K562 (cell line): ENCODE results near the gene WNT16. TPM values are rescaled to one million over a fixed set of nuclear protein-coding genes. Genes with fewer than 3 reads are reported as not detected.

ENCODE experiments used
- ATAC-seq: fragments of 200-7000 bp; cut with Tn5 transposase; 3 replicates; pipeline ENCODE4 v1.9.1; 2020; ENCODE audit warnings: moderate library complexity
- BruUV-seq: library from RNA; stranded (reverse); fragments of 400-500 nt; replicated peaks from 2 replicates; lab custom pipeline; 2021; lab: Mats Ljungman, UMichigan
- CTCF ChIA-PET: fragments of 300-600 bp; formaldehyde crosslinking; extraction: SDS; loops from one replicate; lab custom pipeline; 2021; ENCODE audit warnings: low intra/inter-chr PET ratio; lab: Yijun Ruan, JAX
- POLR2A ChIA-PET: fragments of 300-600, 350-650 bp; sonication (Branson Sonifier 250); formaldehyde crosslinking; extraction: SDS; loops from one replicate; lab custom pipeline; 2021; ENCODE audit warnings: antibody characterized with exemption, inconsistent platforms; lab: Yijun Ruan, JAX
- DNase-seq, 4 experiments: peaks; one replicate each; pipeline versions ENCODE4 v3.0.0 to v3.0.0-alpha.2; 2011 to 2018; ENCODE audit warnings: low spot score in 3 of 4, mixed read lengths in 3 of 4; ENCODE audit errors: extremely low read depth in 1 of 4
- FAIRE-seq: peaks from 2 replicates; lab custom pipeline; 2011; peaks lifted over from hg19 to GRCh38; lab: Jason Lieb, UNC
- H2AFZ ChIP-seq: 2 replicates; pipeline ENCODE4 v1.6.0; 2011; ENCODE audit warnings: low read depth, low read length, control low read depth, inconsistent platforms
- H3K27ac ChIP-seq: fragments of 200-600 bp; 3 replicates; pipeline ENCODE4 v1.8.0; 2011; ENCODE audit warnings: low read depth, mild to moderate bottlenecking, control low read depth, inconsistent platforms, low read length, moderate library complexity, mixed read lengths; ENCODE audit errors: extremely low read depth
- H3K27me3 ChIP-seq, 2 experiments: fragments of 300-600 bp in 1 of 2; 2 replicates in 1 of 2; 3 replicates in 1 of 2; pipeline versions ENCODE4 v1.6.0 to v1.8.0; 2011; ENCODE audit warnings: inconsistent platforms in 2 of 2, low read length in 2 of 2, mild to moderate bottlenecking in 1 of 2, mixed read lengths in 1 of 2, moderate library complexity in 1 of 2; ENCODE audit not compliant: control insufficient read depth in 2 of 2, insufficient read depth in 2 of 2
- H3K36me3 ChIP-seq: fragments of 300-600 bp; 3 replicates; pipeline ENCODE4 v1.8.0; 2011; ENCODE audit warnings: mild to moderate bottlenecking, low read length, inconsistent platforms; ENCODE audit not compliant: control insufficient read depth, insufficient read depth
- H3K4me1 ChIP-seq, 2 experiments: fragments of 200-600 bp in 1 of 2; replicated peaks in 1 of 2; 2 replicates in 1 of 2; 3 replicates in 1 of 2; pipeline versions ENCODE4 v1.5.1 to v1.8.0; 2011; ENCODE audit warnings: inconsistent platforms in 2 of 2, low read length in 2 of 2, mild to moderate bottlenecking in 1 of 2, mixed read lengths in 1 of 2, moderate library complexity in 1 of 2; ENCODE audit not compliant: control insufficient read depth in 2 of 2, insufficient read depth in 2 of 2
- H3K4me2 ChIP-seq: 2 replicates; pipeline ENCODE4 v1.6.1; 2011; ENCODE audit warnings: low read length, control low read depth, inconsistent platforms, mixed read lengths; ENCODE audit not compliant: insufficient read depth
- H3K4me3 ChIP-seq: fragments of 200-600 bp; sonication (generic), shearing (Covaris generic); 2 replicates; pipeline ENCODE4 v1.5.1; 2016; ENCODE audit warnings: control low read depth, inconsistent platforms
- H3K79me2 ChIP-seq: fragments of 200-600 bp; 3 replicates; pipeline ENCODE4 v1.8.0; 2011; ENCODE audit warnings: low read length, inconsistent platforms; ENCODE audit not compliant: control insufficient read depth, insufficient read depth
- H3K9ac ChIP-seq, 2 experiments: 2 replicates each; pipeline versions ENCODE4 v1.6.0 to v1.6.1; 2011; ENCODE audit warnings: low read depth in 2 of 2, low read length in 2 of 2, control low read depth in 1 of 2, inconsistent platforms in 1 of 2, mild to moderate bottlenecking in 1 of 2, mixed read lengths in 1 of 2; ENCODE audit not compliant: insufficient read depth in 1 of 2
- H3K9me1 ChIP-seq: one replicate; pipeline ENCODE4 v1.6.0; 2011; ENCODE audit warnings: inconsistent platforms, mild to moderate bottlenecking, low read length, moderate library complexity; ENCODE audit not compliant: control insufficient read depth, insufficient read depth
- H3K9me3 ChIP-seq: replicated peaks from 2 replicates; pipeline ENCODE4 v1.5.1; 2011; ENCODE audit warnings: low read depth, low read length, inconsistent platforms; ENCODE audit not compliant: control insufficient read depth, insufficient read depth
- H4K20me1 ChIP-seq: replicated peaks from 2 replicates; pipeline ENCODE4 v1.6.1; 2011; ENCODE audit warnings: low read length, inconsistent platforms, mixed read lengths; ENCODE audit not compliant: control insufficient read depth, insufficient read depth
- ARID1B ChIP-seq: fragments of 450-650 bp; IDR thresholded peaks from 2 replicates; pipeline ENCODE4 v1.6.1; 2016; ENCODE audit warnings: antibody characterized with exemption, mild to moderate bottlenecking, inconsistent platforms
- CHD1 ChIP-seq: fragments of 200-600 bp; sonication (generic); IDR thresholded peaks from one replicate; pipeline ENCODE4 v1.6.1; 2012; ENCODE audit warnings: mild to moderate bottlenecking, moderate library complexity, low read length, inconsistent platforms
- GTF2A2 ChIP-seq: IDR thresholded peaks from 2 replicates; pipeline ENCODE4 v1.6.1; 2016; ENCODE audit warnings: mild to moderate bottlenecking, missing genetic modification characterization, missing compliant biosample characterization
- KLF10 ChIP-seq: fragments of 250-450 bp; sonication (Bioruptor Pico); IDR thresholded peaks from 2 replicates; pipeline ENCODE4 v1.6.1; 2021; ENCODE audit warnings: matching md5 sums
- L3MBTL2 ChIP-seq: fragments of 450-650 bp; IDR thresholded peaks from 2 replicates; pipeline ENCODE4 v1.6.1; 2016; ENCODE audit warnings: mild to moderate bottlenecking, moderate library complexity
- LEF1 ChIP-seq: fragments of 450-650 bp; IDR thresholded peaks from 2 replicates; pipeline ENCODE4 v1.6.1; 2016; ENCODE audit warnings: mild to moderate bottlenecking
- NEUROD1 ChIP-seq: fragments of 150-350 bp; IDR thresholded peaks from 2 replicates; pipeline ENCODE4 v1.6.1; 2014; ENCODE audit warnings: borderline replicate concordance, low read length, low read depth; ENCODE audit not compliant: partially characterized antibody
- RBM22 ChIP-seq: fragments of 200-400 bp; formaldehyde crosslinking; IDR thresholded peaks from 2 replicates; pipeline ENCODE4 v1.6.1; 2018; ENCODE audit warnings: low read length, low read depth; ENCODE audit not compliant: poor library complexity, severe bottlenecking
- USF2 ChIP-seq: sonication (generic); formaldehyde crosslinking; IDR thresholded peaks from 2 replicates; pipeline ENCODE4 v1.5.0; 2020; ENCODE audit warnings: missing genetic modification reagents
- ZC3H11A ChIP-seq: IDR thresholded peaks from 2 replicates; pipeline ENCODE4 v1.6.1; 2012; ENCODE audit warnings: low read depth, low read length, improper control_type of control experiment
- ZNF316 ChIP-seq: fragments of 450-650 bp; IDR thresholded peaks from 2 replicates; pipeline ENCODE4 v1.6.1; 2016
- WGBS: fragments of 100-300 bp; shearing (Covaris generic); methylation state at CpG from one replicate; pipeline ENCODE4 v1.1.6; 2016; ENCODE audit warnings: low coverage, mixed read lengths; ENCODE audit not compliant: insufficient coverage; ENCODE audit errors: missing lambda C conversion rate; 5-methylcytosine and 5-hydroxymethylcytosine counted together
- in situ Hi-C: fragments of 300-500 bp; cut with MboI; formaldehyde crosslinking; loops from 4 replicates; pipeline ENCODE4 v1.15.0; 2018; ENCODE audit warnings: inconsistent platforms, mixed read lengths
- intact Hi-C: fragments of 100-400 bp; cut with micrococcal nuclease; formaldehyde crosslinking; loops from 2 replicates; pipeline ENCODE4 v1.14.2; 2022
- polyA plus RNA-seq, 8 experiments: library from polyadenylated mRNA; depleted of rRNA in 4 of 8; stranded (reverse) in 5 of 8; unstranded in 3 of 8; fragments of >200 nt; fragmentation: Nextera tagmentation in 2 of 8; fragmentation: Illumina TruSeq in 1 of 8; extraction: Ambion mirVana in 2 of 8; extraction: Trizol in 1 of 8; gene quantifications; 2 replicates each; pipeline versions ENCODE4 v1.2.1 to v1.2.3, GENCODE V29; 2011 to 2014; ENCODE audit warnings: inconsistent platforms in 1 of 8, missing spikeins in 1 of 8
- total RNA-seq, 7 experiments: library from RNA; depleted of rRNA in 6 of 7; stranded (reverse); fragments of >200 nt in 6 of 7; fragmentation: Illumina TruSeq in 2 of 7; extraction: Trizol in 2 of 7; gene quantifications; 2 replicates each; pipeline versions ENCODE4 v1.2.1 to v1.2.3, GENCODE V29; 2011 to 2021; ENCODE audit warnings: low replicate concordance in 1 of 7

Gene WNT16
- total and polyA plus RNA-seq, 9 of the 15 experiments (the other 6 are each of a cell fraction or from before 2014, with no cell fraction given): 0.06 to 0.07 TPM; not detected in 7

GRCh38 chr7:121371367-121371766 lies 42.6 kb downstream of the WNT16 start (continued):
- TF ChIP-seq LEF1 (no peak), ARID1B (no peak), RBM22 (no peak), NEUROD1 (no peak), GTF2A2 (tag) (no peak), CHD1 (no peak), KLF10 (no peak), ZC3H11A (no peak), L3MBTL2 (no peak)

- no peak overlapping the region for H3K4me3 ChIP-seq
- intact Hi-C loops (no loop called here), in situ Hi-C loops (loop anchor here (25.0 kb wide), 1 partner anchor 615 kb away; no protein-coding TSS in a partner anchor)
- CTCF ChIA-PET: no interaction called here
- H3K9ac ChIP-seq: no peak overlapping the region
- H3K4me1 ChIP-seq: no peaks in the 10 kb centered on the region
- no peaks in the 10 kb centered on the region for H3K9me1 ChIP-seq
- H3K79me2 ChIP-seq: no peaks in the 10 kb centered on the region
- no peak for FAIRE-seq
- H3K4me2 ChIP-seq: no peak overlapping the region
- peaks cover 71% of the 10 kb centered on the region; the same call in 2 of the 3 replicates for H3K36me3 ChIP-seq
- no peak for ATAC-seq
- no peaks in the 10 kb centered on the region for H3K27me3 ChIP-seq
- no peaks in the 10 kb centered on the region for H4K20me1 ChIP-seq
- H3K27ac ChIP-seq: no peak overlapping the region
- POLR2A ChIA-PET: interaction anchor here (1.6 kb wide), 2 partner anchors 11 to 24 kb away, joined by 4 to 5 read pairs; partner anchors contain the start of gene FAM3C
- WGBS: 72% methylated on average over 2 of the region's 2 CpGs
- TF ChIP-seq ZNF316: 0 out of 2 replicates have a peak, but pooled peaks have one; percentile 2
- TF ChIP-seq USF2 (CRISPR knock-in tag): no peak
- H3K9me3 ChIP-seq: no peaks in the 10 kb centered on the region
- DNase-seq: no peak
- H2AFZ ChIP-seq: no peak overlapping the region
- BruUV-seq: no TSS peak
Observed at GRCh38 chr7:121371883-121372282, 43.1 kb downstream of the WNT16 start.
